Measurements from ENCODE around the gene SEC24D. TPM values are rescaled to one million over a fixed set of nuclear protein-coding genes. Genes with fewer than 3 reads are reported as not detected.

Gene SEC24D
- total and polyA plus RNA-seq, 2 of the 8 experiments (the other 6 are each of a cell fraction or from before 2014, with no cell fraction given): 28.9 to 91.6 TPM

DNA sequence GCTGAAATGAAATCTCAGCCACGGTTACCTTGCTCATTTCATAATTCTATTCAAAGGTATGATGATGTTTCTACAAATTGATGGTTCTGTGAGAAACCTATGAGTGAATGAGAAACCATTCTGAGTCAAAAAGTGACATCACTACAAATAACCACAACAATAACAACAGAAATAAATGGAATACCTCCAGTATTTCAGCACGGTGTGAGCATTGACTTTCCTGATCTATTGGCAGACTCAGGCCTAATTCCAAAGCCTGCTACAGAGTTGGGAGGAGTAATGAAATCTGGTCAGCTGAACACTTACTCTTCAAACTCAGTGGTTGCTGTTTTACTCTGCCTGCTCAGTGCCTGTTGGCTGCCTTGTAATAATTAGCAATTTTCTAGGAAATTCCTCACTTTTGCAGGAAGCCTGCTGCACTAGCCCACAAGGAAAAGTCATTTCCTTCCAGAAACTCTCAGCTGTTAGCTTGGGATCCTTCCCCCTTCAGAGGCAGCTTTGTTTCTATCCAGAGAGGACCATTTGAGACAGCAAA, 33.9 kb upstream of the SEC24D start (continued):
- TF ChIP-seq, protein P1, sequence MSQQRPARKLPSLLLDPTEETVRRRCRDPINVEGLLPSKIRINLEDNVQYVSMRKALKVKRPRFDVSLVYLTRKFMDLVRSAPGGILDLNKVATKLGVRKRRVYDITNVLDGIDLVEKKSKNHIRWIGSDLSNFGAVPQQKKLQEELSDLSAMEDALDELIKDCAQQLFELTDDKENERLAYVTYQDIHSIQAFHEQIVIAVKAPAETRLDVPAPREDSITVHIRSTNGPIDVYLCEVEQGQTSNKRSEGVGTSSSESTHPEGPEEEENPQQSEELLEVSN (IDR thresholded peaks at IDR 0.05): no peak
- TF ChIP-seq RAD21 (IDR thresholded peaks at IDR 0.05 in 1 of 2, conservative IDR thresholded peaks at IDR 0.05 in 1 of 2; ENCODE audit: low read depth in 2 of 2, low read length in 2 of 2): no peak
